SW 1271 (cell line): ENCODE results near the gene LMX1B.

Experiments used
- DNase-seq, 2 experiments: peaks; one replicate each; lab custom pipeline; 2025; lab: John Stamatoyannopoulos, UW

The LMX1B gene

DNA sequence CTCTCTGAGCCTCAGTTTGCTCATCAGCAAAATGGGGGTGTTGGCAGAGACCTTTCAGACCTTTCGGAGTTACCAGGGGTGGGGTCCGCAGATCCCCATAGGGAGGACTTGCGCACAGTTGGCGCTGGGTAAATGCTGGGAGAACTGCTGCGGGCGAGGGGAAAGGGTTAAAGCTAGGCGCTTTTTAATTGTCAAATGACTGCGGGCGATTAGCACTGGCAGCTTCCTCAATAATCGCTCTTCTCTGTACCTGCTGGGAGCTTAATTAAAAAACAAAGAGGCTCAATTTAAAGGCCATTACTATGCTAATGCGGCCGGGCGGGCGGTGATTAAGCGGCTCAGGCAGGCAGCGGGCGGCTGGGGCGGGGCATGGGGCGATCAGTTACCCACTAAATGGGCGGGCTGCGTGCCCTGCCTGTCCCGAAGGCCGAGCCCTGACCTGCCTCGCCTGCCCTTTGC lies 63.0 kb downstream of the LMX1B start:
- no peak for DNase-seq

- DNase-seq, result no peak
These were observed 63.7 kb downstream of the LMX1B start for GRCh38 chr9:126677188-126678084.

DNA sequence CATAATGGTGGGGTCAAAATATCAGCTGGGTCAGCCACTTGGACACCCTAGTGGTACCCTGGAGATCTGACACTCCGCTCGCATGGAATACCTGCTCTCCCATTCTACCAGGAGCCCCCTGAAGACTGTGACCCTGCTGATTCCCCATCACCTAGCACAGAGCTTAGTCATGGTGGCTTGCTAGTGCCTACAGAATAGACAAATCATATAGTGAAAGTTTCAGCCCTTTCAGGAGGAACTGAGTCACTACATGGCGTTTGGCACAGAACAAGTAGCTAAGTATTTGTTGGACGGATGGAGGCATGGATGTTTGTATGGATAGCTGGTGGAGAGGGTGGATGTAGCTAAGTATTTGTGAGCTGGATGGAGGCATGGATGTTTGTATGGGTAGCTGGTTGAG lies 65.3 kb downstream of the LMX1B start:
- no peak for DNase-seq

DNA sequence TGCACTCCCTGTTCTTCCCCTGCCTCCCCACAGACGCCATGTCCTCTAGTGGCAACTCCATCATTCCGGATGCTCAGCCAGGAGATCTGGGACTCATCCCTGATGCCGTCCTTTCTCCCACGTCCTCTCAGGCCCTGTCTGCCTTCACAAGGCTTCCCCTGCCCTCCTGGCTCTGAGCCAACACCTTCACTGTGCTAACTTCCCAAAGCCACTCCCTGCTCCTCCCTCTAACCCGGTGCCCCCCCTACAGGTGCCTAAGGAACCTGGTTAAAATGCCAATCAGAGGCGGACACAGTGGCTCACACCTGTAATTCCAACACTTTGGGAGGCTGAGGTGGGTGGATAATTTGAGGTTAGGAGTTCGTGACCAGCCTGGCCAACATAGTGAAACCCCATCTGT lies 67.6 kb downstream of the LMX1B start:
- DNase-seq, result no peak

DNA sequence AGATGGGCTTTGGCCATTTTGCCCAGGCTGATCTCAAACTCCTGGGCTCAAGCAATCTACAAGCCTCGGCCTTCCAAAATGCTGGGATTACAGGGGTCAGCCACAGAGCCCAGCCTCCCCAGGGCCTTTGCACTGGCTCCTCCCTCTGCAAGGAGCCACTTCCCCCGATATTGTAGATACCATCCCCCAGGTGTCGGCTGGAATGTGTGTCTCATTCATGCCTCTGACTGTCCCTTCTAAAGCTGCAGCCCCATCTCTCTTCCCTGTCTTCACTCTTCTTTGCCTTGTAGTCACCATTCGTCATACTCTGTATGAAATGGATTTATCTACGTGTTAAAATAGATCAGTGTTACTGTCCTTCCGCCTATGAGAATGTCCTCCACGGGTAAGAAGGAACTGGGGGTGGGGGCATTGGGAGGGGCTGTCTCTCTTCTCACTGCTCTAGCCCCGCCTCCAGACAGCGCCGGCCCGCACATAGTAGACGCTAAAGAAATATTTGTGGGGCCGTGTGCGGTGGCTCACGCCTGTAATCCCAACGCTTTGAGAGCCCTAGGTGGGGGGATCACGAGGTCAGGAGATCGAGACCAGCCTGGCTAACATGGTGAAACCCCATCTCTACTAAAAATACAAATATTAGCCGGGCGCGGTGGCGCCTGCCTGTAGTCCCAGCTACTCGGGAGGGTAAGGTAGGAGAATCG lies 68.5 kb downstream of the LMX1B start:
- DNase-seq, result no peak

DNA sequence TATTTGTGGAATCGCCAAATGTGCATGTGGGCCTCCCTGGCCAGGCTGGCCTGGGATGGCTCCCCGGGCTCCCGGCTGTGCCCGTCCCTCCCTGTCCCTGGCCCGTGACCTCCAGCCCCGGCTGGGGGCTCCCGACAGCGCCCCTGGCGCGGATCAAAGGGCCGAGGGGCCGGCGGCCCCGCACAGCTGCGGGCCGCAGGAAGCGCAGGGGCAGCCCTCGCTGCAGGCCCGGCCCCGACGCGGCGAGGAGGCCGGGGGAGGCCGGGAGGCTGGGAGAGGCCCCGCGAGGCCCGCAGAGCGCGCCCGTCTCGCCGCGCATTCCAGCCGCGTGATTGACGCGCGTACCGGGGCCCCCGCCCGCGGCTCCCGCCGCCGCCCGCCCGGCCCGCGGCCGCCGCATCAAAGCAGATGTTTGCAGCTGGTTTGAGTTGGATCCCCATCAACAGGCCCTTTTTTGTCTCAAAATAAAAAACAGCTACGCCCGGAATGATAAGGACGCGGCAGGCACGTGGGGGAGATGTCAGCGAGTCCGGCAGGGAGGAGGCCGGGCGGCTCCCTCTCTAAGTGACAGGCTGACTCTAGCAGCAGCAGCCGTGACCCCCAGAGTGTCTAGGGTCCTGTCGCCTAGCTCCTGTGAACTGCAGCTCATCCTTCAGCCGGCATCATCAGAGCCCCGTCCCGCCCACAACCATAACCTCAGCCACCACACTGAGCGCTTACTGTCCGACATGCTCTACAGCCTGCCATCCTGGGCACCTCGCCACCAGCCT lies 69.4 kb downstream of the LMX1B start:
- no peak for DNase-seq

GRCh38 chr9:126683698-126684044 lies 69.9 kb downstream of the LMX1B start:
- no peak for DNase-seq

DNA sequence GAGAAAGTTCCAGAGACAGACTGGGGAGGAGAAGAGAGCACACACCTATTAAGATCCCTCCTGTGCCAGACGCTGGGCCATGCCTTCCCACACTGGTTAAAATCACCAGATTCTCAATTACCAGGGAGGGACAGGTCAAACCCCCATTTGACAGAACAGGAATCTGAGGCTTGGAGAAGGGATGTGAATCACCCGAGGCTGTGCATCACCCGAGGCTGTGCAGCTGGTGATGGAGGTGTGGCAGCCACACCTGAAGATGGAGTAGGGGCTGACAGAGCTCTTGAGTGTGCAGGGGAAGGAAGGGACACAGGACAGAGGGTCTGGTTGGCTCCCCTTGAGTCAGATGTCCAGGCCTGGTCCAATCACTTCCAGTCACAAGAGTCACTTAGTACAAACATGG lies 70.6 kb downstream of the LMX1B start:
- no peak for DNase-seq

GRCh38 chr9:126684965-126685465 lies 71.3 kb downstream of the LMX1B start:
- no peak for DNase-seq

DNA sequence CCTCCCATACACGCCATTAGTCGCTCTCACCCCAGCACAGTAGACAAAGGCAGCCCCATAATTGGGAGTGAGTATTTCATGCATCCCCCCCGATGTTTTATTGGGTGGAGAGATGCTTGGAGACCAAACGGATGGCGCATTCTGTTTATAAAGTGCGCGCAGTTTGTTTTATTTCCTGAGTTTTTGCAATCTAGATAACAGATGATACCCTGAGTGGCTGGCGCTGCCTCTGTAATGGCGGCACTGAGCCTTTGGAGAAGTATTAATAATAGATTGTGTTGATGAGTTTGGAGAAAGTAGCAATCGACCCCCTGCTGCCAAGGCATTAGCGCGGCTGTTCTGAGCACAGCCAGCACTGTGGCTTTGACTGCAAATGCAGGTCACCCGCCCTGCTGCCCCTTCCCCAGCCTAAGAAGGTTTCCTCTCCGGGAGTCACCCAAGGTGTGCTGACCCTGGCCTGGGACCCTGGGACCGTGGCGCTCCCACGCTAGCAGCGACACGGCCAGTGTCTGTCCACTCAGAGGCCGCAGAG lies 74.3 kb downstream of the LMX1B start:
- no peak for DNase-seq

DNA sequence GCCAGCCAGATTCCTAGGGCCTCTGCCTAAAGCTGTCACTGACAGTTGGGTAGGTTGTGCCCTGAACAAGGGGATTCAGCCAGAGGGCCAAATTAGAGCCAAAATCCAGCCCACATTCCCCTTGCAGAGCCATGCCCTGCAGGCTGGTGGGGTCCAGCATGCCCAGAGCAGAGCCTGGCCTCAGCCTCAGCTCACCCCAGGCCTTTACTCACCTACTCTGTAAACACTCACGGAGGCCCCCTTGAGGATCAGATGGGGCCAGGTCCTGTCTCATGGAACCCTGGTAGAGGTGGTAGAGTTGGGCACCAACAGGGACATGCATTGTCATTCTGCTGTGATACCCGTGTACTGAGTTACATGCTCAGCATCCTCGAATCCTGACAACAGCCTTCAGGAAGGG lies 74.9 kb downstream of the LMX1B start:
- DNase-seq, result no peak

DNA sequence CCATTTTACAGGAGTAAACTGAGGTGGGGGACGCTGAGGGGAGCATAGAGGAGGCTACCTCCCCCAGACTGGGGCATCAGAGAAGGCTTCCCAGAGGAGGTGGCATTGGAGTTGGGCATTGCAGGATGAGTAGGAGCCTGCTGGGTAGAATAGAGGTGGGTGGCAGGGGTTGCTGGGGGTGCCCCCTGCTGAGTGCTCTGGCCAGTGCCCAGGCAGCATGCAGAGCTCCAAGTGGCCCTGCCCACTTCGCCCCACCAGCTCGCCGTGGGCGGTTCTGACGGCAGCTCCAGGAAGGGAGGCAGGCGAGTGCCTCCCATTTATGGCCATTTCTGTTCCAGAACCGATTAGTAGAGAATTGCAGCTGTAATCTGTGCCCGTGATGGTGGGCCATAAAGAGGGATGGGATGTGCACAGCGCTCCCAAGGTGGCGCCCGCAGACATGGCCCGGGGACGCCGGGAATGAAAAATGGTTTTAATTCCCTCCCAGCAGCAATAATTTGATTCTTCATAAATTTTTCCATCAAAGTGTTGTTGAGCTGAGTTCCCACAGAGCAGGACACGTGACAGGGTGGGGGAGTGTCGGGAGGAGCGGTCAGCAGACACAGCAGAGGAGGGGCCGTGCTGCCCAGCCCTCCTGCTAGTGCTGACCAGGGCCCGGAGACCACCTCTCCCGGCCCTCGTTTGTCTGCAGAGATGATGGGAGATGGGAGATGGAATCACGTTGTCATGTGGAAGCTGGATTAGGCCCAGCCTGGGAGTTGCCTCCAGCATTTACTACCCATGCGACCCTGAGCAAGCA lies 75.5 kb downstream of the LMX1B start:
- no peak for DNase-seq

DNA sequence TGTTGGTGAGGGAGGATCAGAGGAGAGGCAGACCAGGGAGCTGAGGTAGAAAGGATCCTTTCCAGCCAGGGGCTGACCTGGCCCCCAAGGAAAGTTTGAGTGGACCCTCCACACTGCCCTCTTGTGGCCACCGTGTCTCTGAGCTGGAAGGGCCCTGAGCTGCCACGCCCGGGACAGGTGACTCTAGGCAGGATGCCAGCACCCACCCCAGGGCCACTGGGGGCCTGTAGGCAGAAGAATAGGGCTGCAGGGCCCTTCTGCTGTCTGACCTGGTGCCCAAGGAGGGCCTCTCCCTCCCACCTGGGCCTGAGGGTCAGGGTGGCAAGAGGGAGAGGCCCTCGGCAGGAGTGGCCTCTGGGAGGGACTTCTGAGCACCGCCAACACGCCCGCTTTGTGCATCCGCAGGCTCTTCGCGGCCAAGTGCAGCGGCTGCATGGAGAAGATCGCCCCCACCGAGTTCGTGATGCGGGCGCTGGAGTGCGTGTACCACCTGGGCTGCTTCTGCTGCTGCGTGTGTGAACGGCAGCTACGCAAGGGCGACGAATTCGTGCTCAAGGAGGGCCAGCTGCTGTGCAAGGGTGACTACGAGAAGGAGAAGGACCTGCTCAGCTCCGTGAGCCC lies 76.8 kb downstream of the LMX1B start:
- no peak for DNase-seq

DNA sequence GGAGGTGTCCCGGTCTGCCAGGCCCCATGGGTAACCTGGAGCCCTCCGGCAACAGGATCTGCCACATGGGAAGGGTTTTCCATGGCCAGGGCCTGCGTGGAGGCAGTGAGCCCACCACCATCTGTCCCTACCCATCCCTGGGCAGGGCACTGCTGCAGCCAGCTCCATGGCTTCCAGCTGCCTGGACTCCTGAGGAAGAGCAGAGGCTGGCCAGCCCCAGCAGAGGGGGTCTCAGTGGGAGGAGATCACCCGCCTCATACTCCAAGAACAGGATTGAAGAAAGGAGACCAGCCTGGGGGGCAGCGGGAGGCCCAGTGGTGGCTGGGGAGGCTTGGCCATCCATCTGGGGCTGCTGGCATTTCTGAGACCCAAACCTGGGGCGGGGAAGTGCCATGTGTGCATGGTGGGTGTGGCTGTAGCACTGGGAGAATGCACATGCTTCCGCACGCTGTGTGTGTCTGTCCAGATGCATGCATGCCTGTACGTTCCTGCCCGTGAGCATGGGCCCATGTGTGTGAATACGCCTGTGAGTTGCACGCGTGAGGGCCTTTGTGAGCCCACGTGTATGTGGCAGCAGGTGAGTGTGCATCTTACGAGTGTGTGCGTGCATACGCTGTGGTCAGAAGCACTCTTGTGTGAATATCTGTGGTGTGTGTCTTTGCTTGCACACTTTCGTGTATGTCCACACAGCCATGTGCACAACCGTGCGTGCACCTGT lies 78.5 kb downstream of the LMX1B start:
- DNase-seq, result no peak

DNA sequence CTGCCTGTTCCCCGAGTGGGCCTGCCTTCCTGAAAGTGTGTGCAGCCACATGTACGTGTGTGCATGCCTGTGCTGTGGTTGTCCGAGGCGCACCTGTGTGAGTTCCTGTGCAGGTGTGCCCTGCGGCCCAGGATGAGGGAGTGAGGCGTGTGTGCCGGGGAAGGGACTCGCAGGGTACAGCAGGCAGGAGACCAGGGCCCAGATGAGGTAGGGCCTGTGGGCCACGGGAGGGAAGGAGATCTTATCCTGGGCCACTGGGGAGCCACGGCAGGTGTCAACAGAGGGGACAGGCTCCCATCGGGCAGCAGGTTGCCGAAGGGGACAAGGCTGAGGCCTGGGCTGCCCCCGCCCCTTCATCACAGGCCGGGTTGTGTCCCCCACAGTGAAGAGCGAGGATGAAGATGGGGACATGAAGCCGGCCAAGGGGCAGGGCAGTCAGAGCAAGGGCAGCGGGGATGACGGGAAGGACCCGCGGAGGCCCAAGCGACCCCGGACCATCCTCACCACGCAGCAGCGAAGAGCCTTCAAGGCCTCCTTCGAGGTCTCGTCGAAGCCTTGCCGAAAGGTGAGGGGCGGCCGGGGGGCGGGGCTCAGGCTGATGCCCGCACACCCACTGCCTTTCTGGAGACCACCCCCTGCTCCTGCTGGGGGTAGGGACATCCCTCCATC lies 79.2 kb downstream of the LMX1B start:
- DNase-seq, result no peak

- DNase-seq, result no peak
These were observed 79.8 kb downstream of the LMX1B start for GRCh38 chr9:126693428-126693944.

DNA sequence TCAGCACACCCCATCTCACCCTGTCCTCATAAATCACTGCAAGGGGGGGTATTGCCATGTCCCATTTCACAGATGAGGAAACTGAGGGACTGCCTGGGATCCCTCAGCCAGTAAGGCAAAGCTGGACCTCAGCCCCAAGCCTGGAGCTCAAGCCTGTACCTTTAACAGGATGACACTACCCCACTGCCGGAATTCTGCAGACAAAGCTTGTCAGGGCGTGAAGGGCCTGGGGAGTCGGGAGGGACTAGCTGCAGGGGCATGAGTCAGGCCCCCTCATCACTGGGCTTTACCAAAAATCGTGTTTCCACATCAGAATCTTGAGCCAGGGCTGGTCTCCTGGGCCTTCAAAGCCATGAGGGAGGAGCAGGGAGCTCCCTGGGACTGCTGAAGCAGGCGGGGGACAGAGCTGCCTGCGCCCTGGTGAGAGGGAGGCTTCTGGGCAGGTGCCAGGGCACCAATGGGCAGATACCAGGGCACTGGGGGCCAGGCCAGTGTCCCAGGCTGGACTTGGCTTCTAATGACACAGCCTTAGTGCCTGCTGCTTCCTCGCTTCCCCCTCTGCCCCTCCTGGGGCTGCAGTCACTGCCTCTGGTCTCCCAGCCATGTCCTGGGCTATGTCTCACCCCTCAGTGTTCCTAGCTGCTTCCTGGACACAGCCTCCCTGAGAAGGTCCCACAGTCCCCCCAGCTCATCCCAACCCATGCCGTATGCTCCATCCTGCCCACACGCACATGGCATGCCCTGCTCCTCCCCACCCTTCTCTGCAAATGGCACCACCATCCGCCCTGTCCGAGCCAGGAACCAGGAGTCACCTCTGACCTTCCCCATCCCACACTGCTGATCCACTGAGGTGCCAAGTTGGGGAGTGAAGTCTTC lies 80.7 kb downstream of the LMX1B start:
- DNase-seq, result no peak

GRCh38 chr9:126695186-126695585 lies 81.5 kb downstream of the LMX1B start:
- no peak for DNase-seq
